NT2/D1 (cell line): ENCODE measurements around the gene VAV3.

ENCODE experiments used
- SUZ12 ChIP-seq: IDR thresholded peaks from 2 replicates; pipeline ENCODE4 v1.6.1; 2011; ENCODE audit not compliant: insufficient read length, insufficient read depth; ENCODE audit errors: extremely low read depth
- YY1 ChIP-seq: IDR thresholded peaks from 2 replicates; pipeline ENCODE4 v1.6.1; 2011; ENCODE audit not compliant: insufficient read length, insufficient read depth
- ZNF274 ChIP-seq: IDR thresholded peaks from 2 replicates; pipeline ENCODE4 v1.6.1; 2011; ENCODE audit warnings: mild to moderate bottlenecking, low read depth, low read length

DNA sequence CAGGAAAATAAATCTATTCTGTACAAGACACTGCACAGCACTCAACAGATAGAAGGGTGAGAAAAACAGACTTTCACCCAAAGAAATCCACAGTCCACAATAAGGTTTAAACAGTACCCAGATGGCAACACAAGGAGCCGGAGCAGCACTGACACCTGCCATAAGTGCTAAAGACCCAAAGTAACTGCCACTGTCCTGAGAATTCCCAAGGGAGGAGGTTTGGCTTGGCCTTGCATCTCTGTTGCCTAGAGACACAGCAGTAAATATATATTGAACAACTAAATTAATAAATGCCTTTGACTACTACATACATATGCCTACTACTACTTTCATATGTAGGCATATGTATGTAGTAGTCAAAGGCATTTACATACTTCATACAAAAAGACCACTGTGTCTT is 68.0 kb downstream of the VAV3 start:
- TF ChIP-seq YY1 = no peak
- TF ChIP-seq ZNF274 = no peak
- no peak for TF ChIP-seq SUZ12
